HCT116 (cell line): ENCODE results near the gene FCN1. TPM values are rescaled to one million over a fixed set of nuclear protein-coding genes. Genes with fewer than 3 reads are reported as not detected.

Experiments used
- ATAC-seq: fragments of 200-7000 bp; cut with Tn5 transposase; 2 replicates; pipeline ENCODE4 v1.9.1; 2020; ENCODE audit warnings: mild to moderate bottlenecking, moderate library complexity
- BruUV-seq: library from RNA; stranded (reverse); fragments of 400-500 nt; replicated peaks from 2 replicates; lab custom pipeline; 2021; lab: Mats Ljungman, UMichigan
- CTCF ChIA-PET: fragments of 300-600 bp; sonication (Branson Sonifier 250); formaldehyde crosslinking; loops from one replicate; lab custom pipeline; 2021; ENCODE audit warnings: antibody characterized with exemption; lab: Charles Lee
- POLR2A ChIA-PET: fragments of 300-600, 350-600 bp; sonication (Branson Sonifier 250); formaldehyde crosslinking; loops from one replicate; lab custom pipeline; 2021; ENCODE audit warnings: antibody characterized with exemption; lab: Charles Lee
- RAD21 ChIA-PET, 2 experiments: fragments of 300-600 bp; sonication (Branson Sonifier 250); formaldehyde crosslinking; loops; one replicate each; lab custom pipeline; 2023; ENCODE audit warnings: low total read pairs in 2 of 2; ENCODE audit not compliant: uncharacterized antibody in 2 of 2, unreplicated experiment in 2 of 2, low non-redundant PET in 1 of 2; lab: Charles Lee
- DNase-seq: peaks from one replicate; pipeline ENCODE4 v3.0.0-alpha.2; 2010; ENCODE audit warnings: low read depth, low spot score
- H2AFZ ChIP-seq: fragments of 200-600 bp; shearing (Covaris generic), sonication (generic); 2 replicates; pipeline ENCODE4 v1.6.1; 2017; ENCODE audit warnings: low read depth, mixed run types, mixed read lengths, antibody characterized with exemption, low read length; ENCODE audit not compliant: poor library complexity, severe bottlenecking
- H3K27ac ChIP-seq: 2 replicates; pipeline ENCODE4 v1.5.1; 2012; ENCODE audit warnings: low read depth, low read length
- H3K27me3 ChIP-seq: fragments of 200-600 bp; sonication (generic); 2 replicates; pipeline ENCODE4 v1.6.1; 2016; ENCODE audit warnings: mixed run types, low read length, mixed read lengths; ENCODE audit not compliant: insufficient read depth
- H3K36me3 ChIP-seq, 2 experiments: fragments of 200-500 bp in 1 of 2; fragments of 200-600 bp in 1 of 2; sonication (Bioruptor generic) in 1 of 2; sonication (generic) in 1 of 2; 2 replicates each; pipeline versions ENCODE4 v1.5.1 to v1.6.1; 2014 to 2016; ENCODE audit warnings: low read length in 2 of 2, inconsistent platforms in 1 of 2, mixed read lengths in 1 of 2, mixed run types in 1 of 2; ENCODE audit not compliant: insufficient read depth in 2 of 2, control insufficient read depth in 1 of 2
- H3K4me1 ChIP-seq, 2 experiments: fragments of 200-600 bp in 1 of 2; sonication (generic) in 1 of 2; 2 replicates each; pipeline versions ENCODE4 v1.5.1 to v1.6.1; 2012 to 2017; ENCODE audit warnings: low read length in 2 of 2, inconsistent platforms in 1 of 2, mild to moderate bottlenecking in 1 of 2, mixed read lengths in 1 of 2, mixed run types in 1 of 2, moderate library complexity in 1 of 2; ENCODE audit not compliant: insufficient read depth in 2 of 2, control insufficient read depth in 1 of 2
- H3K4me2 ChIP-seq: fragments of 200-600 bp; sonication (generic); 2 replicates; pipeline ENCODE4 v1.6.1; 2017; ENCODE audit warnings: mixed run types, low read length, mixed read lengths
- H3K4me3 ChIP-seq, 2 experiments: fragments of 200-600 bp in 1 of 2; sonication (generic) in 1 of 2; replicated peaks in 1 of 2; 2 replicates each; pipeline ENCODE4 v1.5.1; 2011 to 2016; ENCODE audit warnings: low read length in 2 of 2, control low read depth in 1 of 2, low read depth in 1 of 2, mild to moderate bottlenecking in 1 of 2, mixed read lengths in 1 of 2, mixed run types in 1 of 2
- H3K79me2 ChIP-seq: fragments of 200-600 bp; sonication (generic); 2 replicates; pipeline ENCODE4 v1.6.1; 2017; ENCODE audit warnings: mild to moderate bottlenecking, mixed run types, low read length, moderate library complexity, mixed read lengths; ENCODE audit not compliant: insufficient read depth
- H3K9ac ChIP-seq: fragments of 200-600 bp; sonication (generic); 2 replicates; pipeline ENCODE4 v1.6.1; 2016; ENCODE audit warnings: low read length, mixed read lengths
- H3K9me2 ChIP-seq: fragments of 200-600 bp; sonication (generic), shearing (Covaris generic); 2 replicates; pipeline ENCODE4 v1.6.1; 2017; ENCODE audit warnings: mixed run types, mild to moderate bottlenecking, moderate library complexity; ENCODE audit not compliant: insufficient read depth
- H3K9me3 ChIP-seq, 2 experiments: fragments of 200-500 bp in 1 of 2; fragments of 200-600 bp in 1 of 2; sonication (Bioruptor generic) in 1 of 2; sonication (generic) in 1 of 2; 2 replicates each; pipeline ENCODE4 v1.6.1; 2014 to 2017; ENCODE audit warnings: low read length in 2 of 2, mixed read lengths in 2 of 2, inconsistent platforms in 1 of 2, low read depth in 1 of 2, mild to moderate bottlenecking in 1 of 2, mixed run types in 1 of 2, moderate library complexity in 1 of 2; ENCODE audit not compliant: control insufficient read depth in 1 of 2, insufficient read depth in 1 of 2
- H4K20me1 ChIP-seq: fragments of 200-600 bp; sonication (generic), shearing (Covaris generic); 2 replicates; pipeline ENCODE4 v1.6.1; 2017; ENCODE audit warnings: mixed run types, mild to moderate bottlenecking, moderate library complexity; ENCODE audit not compliant: insufficient read depth
- CBX3 ChIP-seq: IDR thresholded peaks from 2 replicates; pipeline ENCODE4 v1.6.1; 2012; ENCODE audit warnings: low read depth
- EGR1 ChIP-seq: IDR thresholded peaks from 2 replicates; pipeline ENCODE4 v1.6.1; 2012; ENCODE audit warnings: low read depth
- ELF1 ChIP-seq: IDR thresholded peaks from 2 replicates; pipeline ENCODE4 v1.6.1; 2012; ENCODE audit warnings: low read depth, borderline replicate concordance
- RAD21 ChIP-seq: IDR thresholded peaks from 2 replicates; pipeline ENCODE4 v1.6.1; 2012; ENCODE audit warnings: low read depth, mild to moderate bottlenecking
- SIN3A ChIP-seq: IDR thresholded peaks from 2 replicates; pipeline ENCODE4 v1.6.1; 2012; ENCODE audit warnings: low read depth
- SRF ChIP-seq: IDR thresholded peaks from 2 replicates; pipeline ENCODE4 v1.6.1; 2012; ENCODE audit warnings: low read depth
- ZFX ChIP-seq: fragments of 450-650 bp; IDR thresholded peaks from 2 replicates; pipeline ENCODE4 v1.6.1; 2017
- intact Hi-C: fragments of 100-400 bp; cut with micrococcal nuclease; formaldehyde crosslinking; loops from 2 replicates; pipeline ENCODE4 v1.10.0; 2022
- total RNA-seq: library from RNA; stranded (reverse); gene quantifications from one replicate; pipeline ENCODE4 v1.2.1, GENCODE V29; 2021; ENCODE audit not compliant: unreplicated experiment
- TF ChIP-seq, protein P1 (sequence below): IDR thresholded peaks from 2 replicates; pipeline ENCODE4 v1.6.1; 2012
- TF ChIP-seq, protein P2 (sequence below): IDR thresholded peaks from 2 replicates; pipeline ENCODE4 v1.6.1; 2012; ENCODE audit warnings: low read depth
- TF ChIP-seq, protein P3 (sequence below): IDR thresholded peaks from 2 replicates; pipeline ENCODE4 v1.6.1; 2011; ENCODE audit warnings: mild to moderate bottlenecking, low read length, moderate library complexity; ENCODE audit not compliant: insufficient replicate concordance; ENCODE audit errors: extremely low read depth

Gene FCN1
- total RNA-seq, 1 experiment from 2014 or later = not detected

DNA sequence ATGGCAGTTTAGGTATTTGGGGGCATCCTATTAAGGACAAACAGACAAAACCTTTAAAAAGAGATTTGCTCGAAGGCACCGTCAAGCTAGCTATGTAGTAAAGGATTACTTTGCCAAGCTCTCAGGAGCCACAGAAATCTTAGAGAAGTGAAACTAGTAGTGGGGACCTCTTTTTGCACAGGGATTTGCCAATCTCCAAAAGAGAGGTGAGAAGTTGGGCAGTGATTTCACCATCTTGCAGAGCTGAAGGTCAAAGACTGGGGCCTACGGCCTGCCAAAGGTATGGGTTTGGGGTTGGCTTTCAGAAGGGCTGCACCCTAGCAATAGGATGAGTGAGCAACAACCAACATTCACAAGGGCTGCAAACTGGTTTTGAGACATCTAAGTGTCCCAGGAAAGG lies 1.6 kb upstream of the FCN1 start:
- TF ChIP-seq CBX3 (no peak), EGR1 (no peak)
- TF ChIP-seq, protein P1, sequence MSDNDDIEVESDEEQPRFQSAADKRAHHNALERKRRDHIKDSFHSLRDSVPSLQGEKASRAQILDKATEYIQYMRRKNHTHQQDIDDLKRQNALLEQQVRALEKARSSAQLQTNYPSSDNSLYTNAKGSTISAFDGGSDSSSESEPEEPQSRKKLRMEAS = no peak
- TF ChIP-seq, protein P2, sequence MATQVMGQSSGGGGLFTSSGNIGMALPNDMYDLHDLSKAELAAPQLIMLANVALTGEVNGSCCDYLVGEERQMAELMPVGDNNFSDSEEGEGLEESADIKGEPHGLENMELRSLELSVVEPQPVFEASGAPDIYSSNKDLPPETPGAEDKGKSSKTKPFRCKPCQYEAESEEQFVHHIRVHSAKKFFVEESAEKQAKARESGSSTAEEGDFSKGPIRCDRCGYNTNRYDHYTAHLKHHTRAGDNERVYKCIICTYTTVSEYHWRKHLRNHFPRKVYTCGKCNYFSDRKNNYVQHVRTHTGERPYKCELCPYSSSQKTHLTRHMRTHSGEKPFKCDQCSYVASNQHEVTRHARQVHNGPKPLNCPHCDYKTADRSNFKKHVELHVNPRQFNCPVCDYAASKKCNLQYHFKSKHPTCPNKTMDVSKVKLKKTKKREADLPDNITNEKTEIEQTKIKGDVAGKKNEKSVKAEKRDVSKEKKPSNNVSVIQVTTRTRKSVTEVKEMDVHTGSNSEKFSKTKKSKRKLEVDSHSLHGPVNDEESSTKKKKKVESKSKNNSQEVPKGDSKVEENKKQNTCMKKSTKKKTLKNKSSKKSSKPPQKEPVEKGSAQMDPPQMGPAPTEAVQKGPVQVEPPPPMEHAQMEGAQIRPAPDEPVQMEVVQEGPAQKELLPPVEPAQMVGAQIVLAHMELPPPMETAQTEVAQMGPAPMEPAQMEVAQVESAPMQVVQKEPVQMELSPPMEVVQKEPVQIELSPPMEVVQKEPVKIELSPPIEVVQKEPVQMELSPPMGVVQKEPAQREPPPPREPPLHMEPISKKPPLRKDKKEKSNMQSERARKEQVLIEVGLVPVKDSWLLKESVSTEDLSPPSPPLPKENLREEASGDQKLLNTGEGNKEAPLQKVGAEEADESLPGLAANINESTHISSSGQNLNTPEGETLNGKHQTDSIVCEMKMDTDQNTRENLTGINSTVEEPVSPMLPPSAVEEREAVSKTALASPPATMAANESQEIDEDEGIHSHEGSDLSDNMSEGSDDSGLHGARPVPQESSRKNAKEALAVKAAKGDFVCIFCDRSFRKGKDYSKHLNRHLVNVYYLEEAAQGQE = no peak
- RAD21 ChIA-PET = no interaction called here
- no peak overlapping the region for H3K4me2 ChIP-seq
- H3K27me3 ChIP-seq = peaks cover 23% of the 10 kb centered on the region; the same call in 1 of the 2 replicates
- no peak for DNase-seq
- CTCF ChIA-PET = no interaction called here
- H2AFZ ChIP-seq = no peak overlapping the region
- POLR2A ChIA-PET = no interaction called here
- no peaks in the 10 kb centered on the region for H4K20me1 ChIP-seq
- ATAC-seq = no peak
- BruUV-seq = no TSS peak
- H3K4me1 ChIP-seq = no peaks in the 10 kb centered on the region
- H3K79me2 ChIP-seq = no peaks in the 10 kb centered on the region
- no peak overlapping the region for H3K27ac ChIP-seq
- no peak overlapping the region for H3K4me3 ChIP-seq
- peaks cover 0 to 5% of the 10 kb centered on the region in 2 experiments; a peak in 1 of 4 replicates for H3K9me3 ChIP-seq
- intact Hi-C loops = no loop called here
- H3K9me2 ChIP-seq = no peaks in the 10 kb centered on the region
- H3K36me3 ChIP-seq = no peaks in the 10 kb centered on the region
- H3K9ac ChIP-seq = no peak overlapping the region

DNA sequence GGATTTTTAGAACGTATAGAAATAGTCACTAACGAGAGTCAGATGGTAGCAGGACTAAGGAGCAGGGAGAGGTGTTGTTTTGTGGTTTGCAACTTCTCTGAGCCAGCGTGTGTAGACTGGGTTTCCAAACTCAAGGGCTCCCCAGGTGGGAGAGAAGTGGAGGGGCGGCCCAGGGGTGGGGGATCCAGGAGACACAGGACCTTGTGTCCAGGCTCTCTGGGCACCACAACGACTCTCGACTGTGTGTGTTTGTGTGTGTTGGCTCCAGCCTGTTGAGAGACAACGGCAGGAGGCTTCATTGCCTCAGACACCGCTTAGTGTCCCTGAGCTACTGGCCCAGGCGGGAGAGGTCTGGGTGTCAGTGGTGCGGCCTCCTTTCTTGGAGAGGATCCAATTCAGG lies 934 bp upstream of the FCN1 start:
- Histone ChIP-seq H3K79me2 (no peaks in the 10 kb centered on the region), H3K4me1 (no peaks in the 10 kb centered on the region), H3K9me2 (no peaks in the 10 kb centered on the region), H3K9me3 (peaks cover 0 to 5% of the 10 kb centered on the region in 2 experiments; a peak in 1 of 4 replicates), H3K4me3 (no peak overlapping the region), H3K9ac (no peak overlapping the region), H4K20me1 (no peaks in the 10 kb centered on the region), H3K4me2 (no peak overlapping the region), H3K36me3 (no peaks in the 10 kb centered on the region), H3K27ac (no peak overlapping the region)
- no peak for DNase-seq
- RAD21 ChIA-PET = no interaction called here
- no TSS peak for BruUV-seq
- CTCF ChIA-PET = no interaction called here
- intact Hi-C loops = no loop called here
- ATAC-seq = no peak
- POLR2A ChIA-PET = no interaction called here
- TF ChIP-seq SIN3A (no peak), SRF (no peak), ZFX (no peak), RAD21 (no peak), CBX3 (no peak), EGR1 (no peak), ELF1 (no peak)
- TF ChIP-seq, protein P3, sequence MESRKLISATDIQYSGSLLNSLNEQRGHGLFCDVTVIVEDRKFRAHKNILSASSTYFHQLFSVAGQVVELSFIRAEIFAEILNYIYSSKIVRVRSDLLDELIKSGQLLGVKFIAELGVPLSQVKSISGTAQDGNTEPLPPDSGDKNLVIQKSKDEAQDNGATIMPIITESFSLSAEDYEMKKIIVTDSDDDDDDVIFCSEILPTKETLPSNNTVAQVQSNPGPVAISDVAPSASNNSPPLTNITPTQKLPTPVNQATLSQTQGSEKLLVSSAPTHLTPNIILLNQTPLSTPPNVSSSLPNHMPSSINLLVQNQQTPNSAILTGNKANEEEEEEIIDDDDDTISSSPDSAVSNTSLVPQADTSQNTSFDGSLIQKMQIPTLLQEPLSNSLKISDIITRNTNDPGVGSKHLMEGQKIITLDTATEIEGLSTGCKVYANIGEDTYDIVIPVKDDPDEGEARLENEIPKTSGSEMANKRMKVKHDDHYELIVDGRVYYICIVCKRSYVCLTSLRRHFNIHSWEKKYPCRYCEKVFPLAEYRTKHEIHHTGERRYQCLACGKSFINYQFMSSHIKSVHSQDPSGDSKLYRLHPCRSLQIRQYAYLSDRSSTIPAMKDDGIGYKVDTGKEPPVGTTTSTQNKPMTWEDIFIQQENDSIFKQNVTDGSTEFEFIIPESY = no peak
- TF ChIP-seq, all 23 proteins: peak for 0
- Histone ChIP-seq H2AFZ (no peak overlapping the region), H3K27me3 (peaks cover 23% of the 10 kb centered on the region; the same call in 1 of the 2 replicates)
